ENCODE measurements around the gene TBC1D17.

DNA sequence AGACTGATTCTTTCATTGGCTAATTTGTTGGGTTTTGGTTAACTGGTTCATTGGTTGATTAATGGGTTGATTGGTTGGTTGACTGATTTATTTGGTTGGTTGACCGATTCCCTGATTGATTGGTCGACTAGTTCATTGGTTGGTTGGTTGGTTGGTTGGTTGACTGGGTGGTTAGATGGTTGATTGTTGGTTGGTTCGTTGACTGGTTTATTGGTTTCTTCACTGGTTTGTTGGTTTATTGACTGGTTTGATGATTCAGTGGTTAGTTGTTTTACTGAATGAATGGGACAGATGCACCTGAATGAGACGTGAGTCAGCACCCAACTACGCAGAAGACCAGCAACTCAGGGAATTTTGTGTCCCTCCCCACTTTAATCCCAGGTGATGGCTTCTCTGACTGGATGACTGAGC, 54.5 kb downstream of the TBC1D17 start:
- TF ChIP-seq CTCF (conservative IDR thresholded peaks at IDR 0.05): no peak
- no peak for TF ChIP-seq ZFX (IDR thresholded peaks at IDR 0.05)

All from C4-2B (cell line).